SHP77 treated with DMSO at 0.1 percent for 48 hours (cell line): Measurements from ENCODE around the gene PTPRA.
"Not testable (repeated sequence)": the region's sequence is repeated elsewhere in the genome, so short reads cannot be mapped to it uniquely, and the experiment has no call there.

Experiments
- DNase-seq: peaks from one replicate; lab custom pipeline; 2025; lab: John Stamatoyannopoulos, UW

The PTPRA gene

DNA sequence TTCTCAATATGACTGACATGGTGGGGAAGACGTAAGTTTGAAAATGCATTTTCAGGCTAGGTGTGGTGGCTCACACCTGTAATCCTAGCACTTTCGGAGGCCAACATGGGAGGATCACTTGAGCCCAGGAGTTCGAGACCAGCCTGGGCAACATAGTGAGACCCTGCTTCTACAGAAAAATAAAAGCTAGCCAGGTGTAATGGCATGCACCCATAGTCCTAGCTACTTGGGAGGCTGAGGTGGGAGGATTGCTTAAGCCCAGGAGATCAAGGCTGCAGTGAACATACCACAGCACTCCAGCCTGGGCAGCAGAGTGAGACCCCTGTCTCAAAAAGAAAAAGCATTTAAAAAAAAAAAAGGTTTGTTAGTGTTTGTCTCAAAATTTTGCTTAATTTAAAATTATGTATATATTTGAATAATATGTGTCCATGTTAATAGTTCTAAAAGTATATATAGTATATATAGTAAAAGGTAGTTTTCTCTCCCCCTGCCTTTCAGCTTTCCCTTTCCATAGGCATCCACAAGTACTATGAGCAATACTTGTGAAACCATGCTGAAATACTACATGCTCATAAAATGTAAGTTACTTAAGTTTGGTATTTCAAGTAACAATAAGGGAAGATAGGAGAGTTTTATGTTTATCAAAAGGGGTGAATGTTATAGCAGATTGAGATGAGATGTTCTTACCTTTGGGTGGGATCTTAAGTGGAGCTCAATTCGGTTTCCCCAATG is 15.1 kb downstream of the PTPRA start:
- DNase-seq = no peak

DNA sequence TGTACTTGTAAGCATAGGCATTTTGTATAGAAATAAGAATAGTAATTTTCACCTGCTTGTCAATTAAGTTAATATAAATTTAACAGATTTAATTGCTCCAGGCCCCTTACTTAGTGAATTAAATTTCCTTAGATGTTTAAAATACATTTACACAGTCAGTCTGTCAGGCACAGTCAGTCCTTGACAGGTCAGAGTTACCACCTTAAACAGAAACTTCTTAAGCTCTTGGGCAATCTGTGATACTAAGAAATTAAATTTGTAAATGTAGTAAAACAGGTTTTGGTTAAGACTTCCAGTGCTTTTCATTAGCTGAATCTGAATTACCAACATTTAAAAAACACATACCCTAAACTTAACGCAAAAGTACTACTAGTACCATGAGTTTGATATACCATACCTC is 15.9 kb downstream of the PTPRA start:
- DNase-seq = no peak

DNA sequence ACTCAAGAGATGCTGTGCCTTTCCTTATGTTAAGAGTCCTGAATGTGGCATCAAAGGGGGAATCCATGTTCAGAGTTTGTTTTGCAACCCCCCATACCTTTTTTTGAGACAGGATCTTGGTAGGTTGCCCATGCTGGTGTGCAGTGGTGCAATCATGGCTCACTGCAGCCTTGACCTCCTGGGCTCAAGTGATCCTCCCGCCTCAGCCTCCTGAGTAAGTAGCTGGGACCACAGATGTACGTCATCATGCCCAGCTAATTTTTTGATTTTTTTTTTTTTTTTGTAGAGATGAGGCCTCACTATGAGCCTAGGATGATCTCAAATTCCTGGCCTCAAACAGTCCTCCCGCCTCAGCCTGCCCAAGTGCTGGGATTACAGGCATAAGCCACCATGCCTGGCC is 16.5 kb downstream of the PTPRA start:
- DNase-seq = no peak

DNA sequence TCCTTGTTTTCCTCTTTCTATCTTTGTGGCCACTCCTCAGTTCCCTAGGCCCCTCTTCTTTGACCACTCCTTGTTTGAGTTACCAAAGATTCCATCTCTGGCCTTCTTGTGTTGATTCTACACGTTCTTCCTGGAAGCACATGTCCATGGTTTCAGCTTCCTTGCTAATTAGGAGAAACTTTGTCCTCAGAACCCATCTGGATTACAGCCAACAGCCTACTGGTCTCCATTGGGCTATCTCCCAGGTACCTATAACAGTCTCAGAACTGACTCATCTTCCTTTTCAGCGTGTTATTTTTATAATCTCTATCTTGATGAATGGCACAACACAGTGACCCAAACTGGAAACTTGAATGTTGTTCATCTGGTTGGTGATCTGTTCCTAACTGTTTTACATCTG is 17.5 kb downstream of the PTPRA start:
- DNase-seq = no peak

DNA sequence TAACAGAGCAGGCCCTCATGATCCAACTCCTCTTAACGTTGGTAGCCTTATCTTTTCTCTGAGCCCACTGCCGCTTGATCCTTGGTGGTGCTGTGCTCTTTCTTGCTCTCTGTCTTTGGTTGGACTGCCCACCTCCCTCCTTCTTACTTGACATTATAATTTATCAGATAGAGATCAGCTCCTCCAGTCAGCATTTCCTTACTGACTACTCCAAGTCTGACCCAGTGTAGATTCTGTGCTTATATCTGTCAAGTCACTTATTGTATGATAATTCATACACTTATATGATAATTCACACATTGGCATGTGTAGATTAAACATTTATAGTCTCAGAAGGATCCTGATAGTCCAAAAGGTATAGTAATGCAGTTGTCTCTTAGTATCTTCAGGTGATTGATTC is 18.1 kb downstream of the PTPRA start:
- no peak for DNase-seq

DNA sequence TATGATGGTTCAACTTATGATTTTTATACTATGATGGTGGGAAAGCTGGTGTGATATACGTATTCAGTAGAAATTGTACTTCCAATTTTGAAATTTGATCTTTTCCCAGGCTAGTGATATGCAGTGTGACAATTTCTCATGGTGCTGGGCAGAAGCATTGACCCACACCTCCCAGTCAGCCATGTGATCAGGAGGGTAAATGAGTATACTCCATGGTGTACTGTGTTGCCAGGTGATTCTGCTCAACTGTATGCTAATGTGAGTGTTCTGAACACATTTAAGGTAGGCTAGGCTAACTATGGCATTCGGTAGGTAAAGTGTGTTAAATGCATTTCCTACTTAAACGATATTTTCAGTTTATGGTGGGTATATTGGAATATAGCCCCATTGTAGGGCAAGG is 19.1 kb downstream of the PTPRA start:
- DNase-seq = no peak

DNA sequence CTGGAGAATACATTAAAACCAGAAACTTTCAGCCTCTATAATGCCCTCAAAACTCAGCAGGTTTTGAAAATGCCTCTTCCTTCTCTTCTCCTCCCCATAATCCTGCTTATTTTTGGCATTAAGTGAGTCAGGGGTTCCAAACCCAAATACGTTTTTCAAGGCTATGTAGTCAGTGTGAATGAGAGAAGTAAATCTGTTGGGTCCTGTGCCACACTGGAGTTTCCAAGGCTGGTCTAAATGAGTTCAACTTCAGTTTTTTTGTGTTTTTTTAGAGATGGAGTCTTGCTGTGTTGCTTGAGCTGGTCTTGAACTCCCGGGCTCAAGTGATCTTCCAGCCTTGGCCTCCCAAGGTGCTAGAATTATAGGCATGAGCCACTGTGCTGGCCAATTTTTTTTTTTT is 20.9 kb downstream of the PTPRA start:
- no peak for DNase-seq

DNA sequence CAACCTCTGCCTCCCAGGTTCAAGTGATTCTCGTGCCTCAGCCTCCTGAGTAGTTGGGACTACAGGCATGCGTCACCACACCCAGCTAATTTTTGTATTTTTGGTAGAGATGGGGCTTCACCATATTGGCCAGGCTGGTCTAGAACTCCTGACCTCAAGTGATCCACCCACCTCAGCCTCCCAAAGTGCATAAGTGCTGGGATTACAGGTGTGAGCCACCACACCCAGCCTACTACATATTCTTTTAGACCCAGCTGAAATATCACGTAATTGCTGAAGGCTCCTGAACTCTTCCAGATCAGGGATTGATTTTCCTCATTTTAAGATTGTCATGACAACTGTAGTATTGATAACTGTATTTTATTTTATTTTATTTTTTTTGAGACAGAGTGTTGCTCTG is 21.9 kb downstream of the PTPRA start:
- DNase-seq = not testable (repeated sequence)

DNA sequence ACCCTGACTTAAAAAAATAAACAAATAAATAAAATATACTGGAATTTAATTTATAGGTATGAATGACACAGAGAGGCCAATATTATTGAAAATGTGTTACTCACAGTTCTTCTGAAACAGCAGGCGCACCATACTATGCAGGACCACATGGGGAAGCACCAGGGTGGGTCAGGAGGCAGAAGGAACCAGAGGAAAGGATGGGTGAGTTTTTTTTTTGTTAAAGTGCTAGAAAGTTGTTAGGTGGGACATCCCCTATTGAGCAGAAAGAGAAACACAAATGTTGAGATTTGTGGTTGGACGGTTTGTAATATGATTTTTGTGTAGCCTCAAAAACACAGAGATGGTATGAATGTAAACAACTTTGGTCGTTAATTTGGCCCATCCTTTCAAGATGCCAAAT is 26.0 kb downstream of the PTPRA start:
- no peak for DNase-seq

DNA sequence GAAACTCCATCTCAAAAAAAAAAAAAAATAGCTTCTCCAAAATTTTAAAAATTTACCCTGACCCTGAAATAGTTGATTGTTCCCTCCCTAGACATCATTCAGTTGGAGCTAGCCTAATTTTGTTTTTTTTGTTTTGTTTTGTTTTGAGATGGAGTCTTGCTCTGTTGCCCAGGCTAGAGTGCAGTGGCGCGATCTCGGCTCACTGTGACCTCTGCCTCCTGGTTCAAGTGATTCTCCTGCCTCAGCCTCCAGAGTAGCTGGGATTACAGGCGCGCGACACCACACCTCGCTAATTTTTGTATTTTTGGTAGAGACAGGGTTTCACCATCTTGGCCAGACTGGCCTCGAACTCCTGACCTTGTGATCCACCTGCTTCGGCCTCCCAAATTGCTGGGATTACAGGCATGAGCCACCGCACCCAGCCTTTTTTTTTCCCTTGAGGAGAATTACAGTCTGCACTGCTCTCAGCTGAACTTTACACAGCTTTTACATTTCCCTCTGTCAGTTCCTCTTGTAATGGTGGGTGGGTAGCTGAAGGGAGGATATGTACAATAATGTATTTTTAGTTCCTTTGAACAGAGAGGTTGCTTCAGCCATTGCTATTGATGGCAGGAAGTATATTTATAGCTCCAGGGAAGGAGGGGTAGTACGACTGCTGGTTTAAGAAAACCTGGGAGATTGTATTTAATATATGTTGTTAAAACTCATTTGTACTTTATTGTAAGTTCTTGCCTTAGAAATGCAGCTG is 27.7 kb downstream of the PTPRA start:
- no peak for DNase-seq

DNA sequence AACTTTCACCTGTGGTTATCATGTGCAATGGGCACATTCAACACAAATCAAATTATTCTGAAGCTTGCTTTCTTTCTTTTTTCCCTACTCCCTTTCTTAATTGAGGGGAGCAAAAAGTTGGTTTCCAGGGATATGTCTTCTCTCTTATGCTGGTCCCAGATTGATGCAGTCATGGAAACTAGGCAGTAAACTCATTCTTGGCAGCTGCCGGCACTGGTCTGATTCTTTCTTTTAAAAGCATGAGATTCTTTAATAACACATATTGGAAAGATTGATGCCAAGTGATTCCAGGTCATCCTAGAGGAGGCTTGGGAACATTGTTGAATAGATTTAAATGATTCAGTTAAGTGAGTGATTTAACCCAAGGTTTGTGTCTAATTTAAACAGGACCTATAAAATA is 29.0 kb downstream of the PTPRA start:
- DNase-seq = no peak

DNA sequence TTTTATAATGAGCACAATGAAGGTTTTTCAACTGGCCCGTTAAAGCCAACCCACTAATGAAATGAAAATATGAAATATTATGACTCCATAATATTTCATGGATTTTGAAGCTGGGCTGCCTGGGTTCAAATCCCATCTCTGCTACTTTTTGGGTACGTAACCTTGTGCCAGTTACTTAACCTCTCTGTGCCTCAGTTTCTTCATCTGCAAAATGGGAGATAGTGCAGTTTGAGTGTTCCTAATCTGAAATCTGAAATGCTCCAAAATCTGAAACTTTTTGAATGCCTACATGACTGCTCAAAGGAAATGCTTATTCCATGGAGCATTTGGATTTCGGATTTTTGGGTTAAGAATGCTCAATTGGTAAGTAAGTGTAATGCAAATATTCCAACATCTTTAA is 29.5 kb downstream of the PTPRA start:
- no peak for DNase-seq

DNA sequence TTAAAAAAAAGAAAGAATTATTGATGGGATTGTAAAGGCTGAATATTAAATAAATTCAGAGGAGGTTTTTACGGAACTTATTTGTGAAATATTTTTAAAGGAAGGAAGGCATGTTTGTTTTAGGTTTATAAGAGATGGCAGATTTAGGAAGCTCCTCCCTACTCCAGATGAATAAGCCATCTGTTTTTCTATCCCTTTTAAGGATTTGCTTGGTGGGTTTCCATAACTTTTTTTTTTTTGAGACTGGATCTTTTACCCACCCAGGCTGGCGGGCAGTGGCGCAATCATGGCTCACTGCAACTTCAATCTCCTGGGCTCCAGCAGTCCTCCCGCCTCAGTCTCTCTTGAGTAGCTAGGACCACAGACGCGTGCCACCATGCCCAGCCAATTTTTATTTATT is 30.4 kb downstream of the PTPRA start:
- DNase-seq = no peak

DNA sequence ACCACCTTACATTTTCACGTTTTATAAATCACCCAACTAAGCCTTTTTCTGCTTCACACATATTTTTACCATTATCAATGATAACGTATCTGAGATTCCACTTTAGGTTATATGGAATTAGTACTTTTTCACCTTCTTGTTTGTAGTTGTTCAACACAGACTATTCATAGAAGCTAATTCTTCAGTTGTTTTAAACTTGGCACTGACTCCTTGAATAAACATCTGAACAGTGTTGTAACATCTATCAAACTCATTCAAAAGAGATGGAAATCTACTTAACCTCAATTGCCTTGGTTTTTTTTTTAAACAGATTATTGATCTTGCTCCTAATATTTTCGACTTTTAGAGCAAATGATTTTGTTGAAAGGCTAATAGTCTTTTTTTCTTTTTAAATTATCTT is 34.2 kb downstream of the PTPRA start:
- DNase-seq = no peak

DNA sequence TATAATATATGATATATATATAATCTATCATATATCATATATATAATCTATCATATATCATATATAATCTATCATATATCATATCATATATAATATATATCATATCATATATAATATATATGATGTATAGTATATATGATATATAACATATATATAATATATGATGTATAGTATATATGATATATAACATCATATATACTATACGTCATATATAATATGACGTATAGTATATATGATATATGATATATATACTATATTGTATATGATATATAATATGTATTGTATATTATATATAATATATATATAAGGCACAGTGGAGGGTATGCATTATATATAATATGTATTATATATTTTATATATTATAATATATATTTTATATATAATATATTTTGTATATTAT is 36.7 kb downstream of the PTPRA start:
- DNase-seq = no peak

DNA sequence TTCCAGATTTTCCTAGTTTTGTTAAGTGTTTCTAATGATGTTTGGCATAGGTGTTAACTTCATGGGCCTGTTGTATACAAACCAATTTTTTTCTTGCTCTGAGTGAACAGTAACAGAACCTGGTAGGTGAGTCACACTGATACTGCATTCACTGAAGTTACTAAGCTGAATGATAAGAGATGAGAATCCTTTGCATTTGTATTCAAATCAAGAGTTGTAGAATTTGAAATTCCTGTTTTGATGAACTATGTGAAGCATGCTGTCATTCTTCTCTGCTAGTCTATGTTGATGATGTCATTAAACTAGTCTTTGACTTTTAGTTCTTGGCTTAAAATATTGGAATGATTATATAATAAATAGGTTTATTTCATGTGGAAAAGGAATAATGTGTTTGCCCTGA is 37.9 kb downstream of the PTPRA start:
- DNase-seq = no peak

DNA sequence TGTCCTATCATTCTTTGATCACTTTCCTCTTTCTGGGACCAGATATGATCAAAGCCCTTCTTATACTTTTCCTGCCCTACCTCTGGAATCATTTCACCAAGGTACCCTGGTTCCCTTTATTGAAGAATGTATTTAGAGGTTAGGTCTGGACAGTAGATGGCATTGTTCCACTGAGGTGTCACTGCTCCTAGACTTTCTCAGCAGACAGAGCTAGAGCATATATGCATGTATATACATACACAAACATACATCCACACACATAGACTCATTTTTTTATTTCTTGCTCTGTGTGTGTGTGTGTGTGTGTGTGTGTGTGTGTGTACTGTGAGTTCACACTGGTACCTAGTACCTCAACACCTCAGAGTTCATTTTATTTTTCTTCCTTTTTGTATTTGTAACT is 40.9 kb downstream of the PTPRA start:
- DNase-seq = no peak

DNA sequence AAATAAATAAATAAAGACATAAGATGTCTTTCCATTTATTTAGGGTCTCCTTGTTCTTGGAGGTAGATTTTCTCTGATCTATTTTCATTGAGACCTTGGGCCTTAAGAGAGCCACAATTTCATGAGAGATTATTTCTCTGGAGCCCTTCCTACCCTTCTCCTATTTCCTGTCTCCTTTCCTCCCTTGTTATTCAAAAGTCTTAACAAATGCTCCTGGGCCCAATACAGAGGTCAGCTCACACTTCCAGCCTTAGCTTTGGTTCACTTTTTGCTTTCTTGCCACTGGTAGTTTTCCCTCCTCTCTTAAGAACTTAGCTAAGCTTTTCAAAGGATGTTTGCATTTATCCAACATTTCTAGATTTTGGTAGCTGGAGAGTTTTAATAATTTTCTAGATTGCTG is 44.0 kb downstream of the PTPRA start:
- DNase-seq = no peak

DNA sequence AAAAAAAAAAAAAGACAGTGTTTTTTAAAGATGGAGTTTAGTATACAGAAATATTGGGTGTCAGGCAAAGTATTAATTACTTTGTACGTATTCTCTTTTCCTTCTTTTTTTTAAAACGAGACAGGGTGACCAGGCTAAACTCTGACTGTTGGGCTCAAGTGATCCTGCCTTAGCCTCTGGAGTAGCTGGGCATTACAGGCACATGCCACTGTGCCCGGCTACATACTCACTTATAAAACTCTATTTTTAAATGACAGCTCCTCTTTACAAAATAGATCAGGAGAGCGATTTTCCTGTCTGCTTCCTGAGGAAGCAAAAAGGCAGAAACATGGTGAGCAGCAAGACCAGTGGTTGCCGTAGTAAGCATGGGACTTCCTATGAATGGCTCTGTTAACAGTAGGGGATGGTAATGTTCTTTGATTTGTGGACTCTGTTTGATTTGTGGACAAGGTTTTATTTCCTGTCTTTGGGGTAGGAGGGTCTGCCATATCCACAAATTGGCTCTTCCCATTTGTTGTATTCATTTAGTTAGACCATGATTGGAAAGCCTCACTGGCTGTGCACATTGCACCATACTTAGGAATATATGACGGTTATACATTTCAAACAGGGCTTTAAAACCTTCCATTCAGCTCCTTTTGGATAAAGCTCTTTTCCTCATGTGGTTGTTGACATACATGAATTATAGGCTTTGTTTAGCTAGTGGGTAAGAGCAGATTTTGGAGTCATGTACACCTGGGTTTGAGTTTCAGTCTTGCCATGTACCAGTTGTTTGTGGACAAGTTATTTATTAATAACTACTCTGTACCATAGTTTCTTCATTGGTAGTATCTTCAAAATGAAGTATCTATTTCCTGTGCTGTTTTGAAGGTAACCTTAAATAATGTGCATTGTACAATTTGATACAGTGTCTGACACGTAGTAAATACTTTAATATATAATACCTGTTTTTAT is 45.1 kb downstream of the PTPRA start:
- DNase-seq = no peak

DNA sequence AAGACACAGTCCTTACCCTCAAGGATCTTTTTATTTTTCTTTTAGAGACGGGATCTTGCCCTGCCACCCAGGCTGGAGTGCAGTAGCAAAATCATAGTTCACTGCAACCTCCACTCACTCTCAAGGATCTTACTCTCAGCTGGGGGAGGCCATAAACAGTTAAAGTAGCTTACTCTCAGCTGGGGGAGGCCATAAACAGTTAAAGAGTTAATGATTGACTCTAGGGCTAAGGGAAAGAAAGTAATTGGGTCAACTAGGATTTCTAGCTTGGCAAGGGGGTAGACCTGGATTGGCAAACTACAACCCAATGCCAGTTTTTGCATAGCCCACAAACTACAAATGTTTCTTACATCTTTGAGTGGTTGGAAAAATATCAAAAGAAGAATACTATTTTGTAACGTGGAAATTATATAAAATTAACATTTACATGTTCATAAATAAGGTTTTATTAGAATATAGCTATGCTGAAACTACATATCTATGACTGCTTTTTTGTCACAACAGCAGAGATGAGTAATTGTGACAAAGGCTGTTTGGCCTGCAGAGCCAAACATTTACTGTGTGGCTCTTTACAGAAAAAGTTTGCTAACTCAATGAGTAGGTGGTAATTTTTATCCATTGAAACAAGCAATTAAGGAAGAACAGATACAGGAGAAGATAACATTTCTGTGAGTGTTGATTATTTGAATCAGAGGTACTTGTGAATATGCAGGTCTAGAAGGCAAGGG is 46.4 kb downstream of the PTPRA start:
- no peak for DNase-seq

DNA sequence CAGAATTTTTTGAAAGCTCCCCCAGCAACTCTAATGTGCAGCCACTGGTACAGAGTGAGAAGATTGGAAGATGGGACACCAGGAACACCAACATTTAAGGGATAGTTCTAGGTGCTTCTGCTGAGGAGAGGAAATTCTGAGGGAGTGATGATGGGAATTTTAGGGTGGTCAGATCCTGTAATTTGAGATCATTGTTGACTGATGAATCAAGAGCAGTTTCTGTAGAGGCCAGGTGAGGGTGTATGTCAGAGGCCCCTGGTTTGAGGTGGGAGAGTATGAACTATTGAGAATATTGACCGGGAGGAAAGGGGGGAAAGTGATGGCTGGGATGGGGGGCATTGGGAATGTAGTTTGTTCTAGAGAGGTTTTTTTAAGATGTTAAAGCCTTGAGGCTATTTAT is 47.2 kb downstream of the PTPRA start:
- no peak for DNase-seq

DNA sequence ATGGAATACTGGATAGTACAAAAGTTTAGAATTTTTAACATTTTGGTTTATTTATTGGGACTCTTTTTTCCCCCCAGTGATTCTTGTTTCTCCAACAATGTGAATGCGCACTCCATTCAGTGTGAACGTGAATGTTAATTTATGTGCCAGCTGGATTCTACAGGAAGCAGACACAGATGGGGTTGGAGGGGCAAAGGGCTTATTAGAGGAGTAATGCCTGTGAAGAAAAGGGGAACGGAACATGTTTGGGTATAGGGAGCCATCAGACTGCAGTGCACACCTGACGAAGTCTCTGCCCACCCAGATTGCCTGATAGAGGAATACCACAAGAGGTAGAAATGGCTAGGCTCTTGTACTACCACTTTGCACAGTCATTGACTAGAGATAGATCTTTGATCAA is 48.2 kb downstream of the PTPRA start:
- no peak for DNase-seq
